Osteocyte (in vitro differentiated cells): ENCODE results near the gene LFNG. TPM values are rescaled to one million over a fixed set of nuclear protein-coding genes. Genes with fewer than 3 reads are reported as not detected.

Experiments
- DNase-seq: peaks from one replicate; pipeline ENCODE4 v3.0.0; 2021; ENCODE audit warnings: mixed read lengths; ENCODE audit not compliant: unreplicated experiment; ENCODE audit errors: extremely low spot score
- H3K27ac Mint-ChIP-seq: one replicate; pipeline ENCODE4 v1.8.0; 2021; ENCODE audit warnings: mild to moderate bottlenecking, mixed read lengths; ENCODE audit not compliant: unreplicated experiment
- H3K27me3 Mint-ChIP-seq: one replicate; pipeline ENCODE4 v1.8.0; 2021; ENCODE audit warnings: mixed read lengths; ENCODE audit not compliant: unreplicated experiment
- H3K36me3 Mint-ChIP-seq: one replicate; pipeline ENCODE4 v1.8.0; 2021; ENCODE audit warnings: mixed read lengths; ENCODE audit not compliant: unreplicated experiment
- H3K4me1 Mint-ChIP-seq: one replicate; pipeline ENCODE4 v1.8.0; 2021; ENCODE audit warnings: mixed read lengths; ENCODE audit not compliant: unreplicated experiment
- H3K4me3 Mint-ChIP-seq: one replicate; pipeline ENCODE4 v1.8.0; 2021; ENCODE audit warnings: mild to moderate bottlenecking, moderate library complexity, mixed read lengths; ENCODE audit not compliant: unreplicated experiment
- H3K9me3 Mint-ChIP-seq: one replicate; pipeline ENCODE4 v1.8.0; 2021; ENCODE audit warnings: mixed read lengths; ENCODE audit not compliant: unreplicated experiment
- microRNA-seq: library from miRNA; unstranded; fragments of <30 nt; microRNA quantifications from one replicate; pipeline ENCODE4 v1.1.0, GENCODE V29; 2020; ENCODE audit not compliant: unreplicated experiment
- total RNA-seq: library from RNA; stranded (reverse); gene quantifications from 2 replicates; pipeline ENCODE4 v1.2.1, GENCODE V29; 2021
- TF ChIP-seq, protein P1 (sequence below): fragments of 200-600 bp; sonication (generic); IDR thresholded peaks from 2 replicates; pipeline ENCODE4 v1.5.0; 2021; ENCODE audit warnings: antibody characterized with exemption, mild to moderate bottlenecking, moderate library complexity

Gene LFNG
- total RNA-seq, 1 donor from 2014 or later = 23.3 TPM

DNA sequence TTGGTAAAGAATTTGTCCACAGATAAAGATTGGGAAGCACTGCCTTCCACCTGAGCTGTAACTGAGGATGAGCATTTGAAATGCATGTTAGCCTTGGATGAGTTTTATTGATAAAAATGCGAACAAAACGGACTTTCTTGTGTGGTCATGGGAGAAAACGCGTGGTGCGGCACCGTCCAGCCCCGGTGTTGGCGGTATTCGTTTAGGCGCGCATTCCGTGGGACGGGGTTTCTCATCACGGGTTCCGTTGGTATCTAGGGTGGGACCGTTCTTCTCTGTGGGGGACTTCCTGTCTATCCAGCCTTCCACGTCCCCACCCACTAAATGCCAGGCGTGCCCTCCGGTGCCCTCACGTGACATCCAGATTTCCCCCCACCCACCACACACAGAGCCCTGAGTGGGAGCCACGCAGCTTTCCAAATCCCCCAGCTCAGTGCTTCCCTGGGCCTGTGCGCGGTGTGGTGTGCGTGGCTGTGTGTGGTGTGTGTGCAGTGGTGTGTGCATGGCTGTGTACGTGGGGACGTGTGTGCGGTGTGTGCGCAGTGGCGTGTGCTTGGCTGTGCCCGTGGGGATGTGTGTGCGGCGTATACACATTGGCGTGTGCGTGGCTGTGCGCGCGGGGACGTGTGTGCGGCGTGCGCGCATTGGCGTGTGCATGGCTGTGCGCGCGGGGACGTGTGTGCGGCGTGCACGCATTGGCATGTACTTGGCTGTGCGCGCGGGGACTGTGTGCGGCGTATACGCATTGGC, 57.3 kb downstream of the LFNG start:
- H3K4me1 Mint-ChIP-seq = peaks cover 4% of the 10 kb centered on the region
- peaks cover 32% of the 10 kb centered on the region for H3K36me3 Mint-ChIP-seq
- no peak for DNase-seq
- H3K27ac Mint-ChIP-seq = no peak overlapping the region
- no peak overlapping the region for H3K4me3 Mint-ChIP-seq
- no peaks in the 10 kb centered on the region for H3K27me3 Mint-ChIP-seq
- TF ChIP-seq, protein P1, sequence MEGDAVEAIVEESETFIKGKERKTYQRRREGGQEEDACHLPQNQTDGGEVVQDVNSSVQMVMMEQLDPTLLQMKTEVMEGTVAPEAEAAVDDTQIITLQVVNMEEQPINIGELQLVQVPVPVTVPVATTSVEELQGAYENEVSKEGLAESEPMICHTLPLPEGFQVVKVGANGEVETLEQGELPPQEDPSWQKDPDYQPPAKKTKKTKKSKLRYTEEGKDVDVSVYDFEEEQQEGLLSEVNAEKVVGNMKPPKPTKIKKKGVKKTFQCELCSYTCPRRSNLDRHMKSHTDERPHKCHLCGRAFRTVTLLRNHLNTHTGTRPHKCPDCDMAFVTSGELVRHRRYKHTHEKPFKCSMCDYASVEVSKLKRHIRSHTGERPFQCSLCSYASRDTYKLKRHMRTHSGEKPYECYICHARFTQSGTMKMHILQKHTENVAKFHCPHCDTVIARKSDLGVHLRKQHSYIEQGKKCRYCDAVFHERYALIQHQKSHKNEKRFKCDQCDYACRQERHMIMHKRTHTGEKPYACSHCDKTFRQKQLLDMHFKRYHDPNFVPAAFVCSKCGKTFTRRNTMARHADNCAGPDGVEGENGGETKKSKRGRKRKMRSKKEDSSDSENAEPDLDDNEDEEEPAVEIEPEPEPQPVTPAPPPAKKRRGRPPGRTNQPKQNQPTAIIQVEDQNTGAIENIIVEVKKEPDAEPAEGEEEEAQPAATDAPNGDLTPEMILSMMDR = no peak
- H3K9me3 Mint-ChIP-seq = no peaks in the 10 kb centered on the region

Small RNAs within 50 kb of the gene (microRNA-seq; reads per million reads assigned to microRNA genes)
- gene MIR4648 = not detected

Other genes with a start within 250 kb of the LFNG start
- 41.5 and 51.2 TPM in 2 replicates for gene SNX8, start 205.3 kb upstream of the LFNG start, total RNA-seq
- gene EIF3B, start 164.9 kb upstream of the LFNG start, total RNA-seq = 132 and 133 TPM in 2 replicates
- gene CHST12, start 116.2 kb upstream of the LFNG start, total RNA-seq = 28.0 and 30.2 TPM in 2 replicates
- not detected in 2 replicates for gene GRIFIN, start 43.4 kb upstream of the LFNG start, total RNA-seq
- gene BRAT1, start 35.8 kb downstream of the LFNG start, total RNA-seq = 27.8 and 29.4 TPM in 2 replicates
- gene IQCE, start 39.2 kb downstream of the LFNG start, total RNA-seq = 17.0 and 22.1 TPM in 2 replicates
- 371 and 376 TPM in 2 replicates for gene TTYH3, start 112.2 kb downstream of the LFNG start, total RNA-seq
- gene AMZ1, start 168.4 kb downstream of the LFNG start, total RNA-seq = 5.8 and 6.6 TPM in 2 replicates